HG03558 (cell line): Measurements from ENCODE around the gene PDZRN3.

Source experiments
- ATAC-seq: cut with Tn5 transposase; IDR thresholded peaks from one replicate; pipeline ENCODE4 v1.9.1; 2021; ENCODE audit warnings: moderate number of reproducible peaks; ENCODE audit not compliant: unreplicated experiment; ENCODE audit errors: extremely low read depth

PDZRN3 gene

GRCh38 chr3:73433079-73433478 is 191.7 kb downstream of the PDZRN3 start:
- ATAC-seq, result no peak

DNA sequence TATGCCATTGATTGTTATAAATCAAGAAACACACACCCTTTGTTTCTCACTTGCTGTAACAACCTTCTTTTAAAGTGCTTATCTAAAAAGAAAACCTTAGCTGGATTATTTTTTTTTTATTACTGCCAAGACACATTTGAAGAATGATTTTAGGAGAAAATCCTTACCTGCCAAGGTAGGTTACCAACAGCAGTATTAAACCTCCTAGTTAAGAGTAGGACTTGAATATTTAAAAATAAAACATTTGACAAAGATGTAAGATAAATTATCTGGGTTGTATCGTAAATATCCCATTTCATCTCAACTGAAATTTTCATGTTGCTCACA is 192.1 kb downstream of the PDZRN3 start:
- ATAC-seq, result no peak

DNA sequence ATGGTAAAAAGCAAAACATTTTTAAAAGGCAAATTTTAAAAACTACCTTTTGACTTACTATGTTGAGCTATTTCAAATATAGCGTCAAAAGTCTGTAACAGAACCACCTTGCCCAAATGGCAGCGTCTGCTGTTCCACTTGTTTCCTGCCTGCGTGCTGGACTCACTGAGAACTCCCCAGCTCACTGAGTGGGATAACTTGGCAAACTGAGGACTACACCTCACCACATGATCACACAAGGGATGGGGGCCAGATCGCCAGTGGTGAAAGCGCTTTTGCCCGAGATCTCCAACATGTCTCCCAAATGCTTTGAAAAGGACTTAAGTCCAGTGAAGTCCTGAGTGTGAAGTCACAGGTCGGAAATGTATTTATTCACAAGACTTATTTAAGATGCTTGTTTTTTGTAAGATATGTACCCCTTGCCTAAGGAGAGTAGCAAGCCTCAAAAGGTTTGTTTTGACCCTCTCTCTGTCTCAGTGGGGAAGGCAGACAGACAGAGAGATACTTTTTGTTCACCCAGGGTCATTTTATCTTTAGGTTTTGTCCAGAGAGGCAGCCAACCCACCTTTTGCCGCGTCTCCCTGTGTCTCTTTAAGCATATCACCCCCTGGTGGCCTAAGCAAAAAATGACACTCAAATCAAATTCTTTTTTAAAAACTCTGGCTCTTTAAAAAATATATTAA is 192.6 kb downstream of the PDZRN3 start:
- ATAC-seq, result no peak

- no peak for ATAC-seq
Measured at GRCh38 chr3:73431183-73431900, 193.4 kb downstream of the PDZRN3 start.

DNA sequence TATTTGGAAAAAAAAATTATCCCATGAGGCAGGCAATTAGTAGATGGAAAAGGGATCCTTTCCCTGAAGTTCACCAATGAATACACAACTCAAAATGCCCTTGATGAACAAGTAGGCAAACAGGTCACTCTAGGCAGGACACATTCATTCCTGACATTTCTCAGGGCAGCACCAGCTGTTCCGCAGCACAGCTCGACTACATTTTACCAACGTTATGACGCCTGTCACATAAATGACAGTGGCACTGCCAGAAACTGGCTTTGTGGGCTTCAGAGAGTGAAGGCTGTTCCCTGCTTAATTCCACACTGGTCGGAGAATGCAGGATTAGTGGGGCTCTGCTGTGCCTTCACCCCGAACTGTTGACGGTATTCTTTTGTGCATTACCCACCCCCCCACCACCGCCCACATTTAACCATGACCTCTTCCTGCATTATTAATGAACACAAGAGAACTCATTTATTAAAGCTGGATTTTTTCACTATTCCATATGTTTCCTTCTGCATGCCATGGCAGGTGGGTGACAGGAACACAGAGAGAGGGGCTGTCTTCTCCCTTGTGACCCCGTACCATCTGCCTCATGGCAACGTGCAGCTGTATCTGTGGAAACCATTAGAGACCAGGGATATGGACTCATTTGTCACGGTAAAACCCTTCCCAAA is 197.6 kb downstream of the PDZRN3 start:
- no peak for ATAC-seq

DNA sequence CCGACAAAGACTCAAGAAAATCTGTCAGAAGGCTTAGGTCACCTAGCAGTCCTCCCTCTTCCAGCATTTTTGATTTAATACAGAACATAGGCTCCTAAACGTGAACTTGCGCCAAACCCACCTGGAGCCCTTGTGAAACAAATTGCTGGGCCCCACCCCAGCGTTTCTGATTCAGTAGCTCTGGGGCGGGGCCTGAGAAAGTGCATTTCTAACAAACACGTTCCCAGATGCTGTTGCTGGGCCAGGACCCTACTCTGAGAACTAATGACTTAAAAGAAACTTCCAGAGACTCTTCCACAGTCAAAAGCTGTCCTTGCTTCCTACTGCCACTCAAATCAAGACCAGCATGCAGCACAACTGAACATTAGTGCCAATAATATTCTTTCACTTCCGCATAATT is 198.1 kb downstream of the PDZRN3 start:
- no peak for ATAC-seq

DNA sequence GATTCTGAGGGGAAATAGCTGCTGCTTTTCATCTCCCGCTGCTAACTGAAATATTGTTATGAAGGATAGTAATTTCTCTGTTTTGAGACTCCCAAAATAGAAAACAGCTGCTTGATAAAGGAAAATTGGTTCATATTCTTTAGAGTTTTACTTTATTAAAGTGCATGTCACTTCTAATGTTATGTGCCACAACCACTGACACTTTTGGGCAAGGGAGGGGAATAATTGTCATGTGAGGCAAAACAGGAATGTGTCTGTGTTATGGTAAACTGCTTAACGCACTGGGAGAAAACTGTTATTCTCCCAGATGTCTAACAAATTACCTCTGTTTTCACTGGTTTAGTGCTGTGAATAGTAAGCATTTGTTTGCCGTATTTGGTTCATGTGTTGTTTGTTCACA is 201.6 kb downstream of the PDZRN3 start:
- no peak for ATAC-seq

DNA sequence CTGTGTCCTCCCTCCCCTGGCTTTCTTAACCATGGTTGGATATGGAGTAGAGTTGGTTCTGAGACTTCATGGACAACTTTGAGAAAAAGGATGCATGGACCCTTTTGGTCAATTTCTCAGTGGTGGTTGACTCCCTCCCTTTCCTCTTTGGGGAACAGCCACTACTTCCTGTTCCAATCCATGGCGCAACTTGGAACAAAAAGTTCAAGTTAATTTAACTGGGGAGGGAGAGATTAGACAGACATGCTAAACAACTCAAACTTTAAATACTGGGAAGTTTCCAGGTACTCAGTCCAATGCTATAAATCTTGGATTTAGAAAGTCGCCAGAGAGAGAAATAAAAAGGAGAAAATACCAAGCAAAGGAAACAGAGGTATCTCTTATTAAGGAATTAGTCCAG is 202.2 kb downstream of the PDZRN3 start:
- ATAC-seq, result no peak

- ATAC-seq, result no peak
Measured at GRCh38 chr3:73419942-73420341, 204.8 kb downstream of the PDZRN3 start.

GRCh38 chr3:73419179-73419803 is 205.4 kb downstream of the PDZRN3 start:
- no peak for ATAC-seq

DNA sequence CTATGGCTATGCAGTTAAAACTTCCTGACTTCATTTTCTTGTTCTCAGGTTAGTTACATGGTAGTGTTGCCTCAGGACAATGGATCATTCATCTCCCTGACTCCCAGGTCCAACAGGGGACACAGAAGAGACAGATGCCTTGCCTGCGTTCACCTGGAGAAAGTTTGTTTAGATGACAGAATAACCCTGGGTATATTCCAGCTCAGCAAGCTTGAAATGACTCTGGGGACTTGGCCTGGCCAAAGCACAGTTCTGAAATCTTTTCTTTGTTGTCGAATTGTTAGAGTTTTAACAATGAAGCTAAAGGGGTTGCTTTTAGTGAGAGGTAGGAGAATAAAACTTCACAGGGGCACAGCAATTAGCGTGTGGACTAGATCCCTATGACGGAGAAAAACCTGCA is 206.1 kb downstream of the PDZRN3 start:
- ATAC-seq, result no peak

- ATAC-seq, result no peak
Measured at GRCh38 chr3:73415118-73415517, 209.6 kb downstream of the PDZRN3 start.

DNA sequence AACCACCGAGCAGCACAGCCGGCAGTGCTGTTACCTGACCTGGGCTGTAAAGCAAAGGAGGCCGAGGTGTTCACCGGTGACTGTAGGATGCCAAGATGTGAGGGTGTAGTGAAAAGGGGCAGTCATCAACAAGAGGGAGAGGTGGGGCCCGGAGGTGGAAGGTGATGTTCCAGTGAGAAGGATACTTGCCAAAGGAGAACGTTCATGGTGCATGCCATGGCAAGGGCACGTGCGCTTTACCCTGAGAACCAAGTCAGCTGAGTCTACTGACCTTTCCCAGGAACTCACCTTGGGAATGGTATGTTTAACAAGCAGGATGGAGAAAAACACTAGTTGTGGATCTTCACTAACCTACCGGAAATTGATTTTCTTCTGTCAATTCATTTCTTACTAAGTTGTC is 211.1 kb downstream of the PDZRN3 start:
- no peak for ATAC-seq

GRCh38 chr3:73411993-73412392 is 212.7 kb downstream of the PDZRN3 start:
- ATAC-seq, result no peak

DNA sequence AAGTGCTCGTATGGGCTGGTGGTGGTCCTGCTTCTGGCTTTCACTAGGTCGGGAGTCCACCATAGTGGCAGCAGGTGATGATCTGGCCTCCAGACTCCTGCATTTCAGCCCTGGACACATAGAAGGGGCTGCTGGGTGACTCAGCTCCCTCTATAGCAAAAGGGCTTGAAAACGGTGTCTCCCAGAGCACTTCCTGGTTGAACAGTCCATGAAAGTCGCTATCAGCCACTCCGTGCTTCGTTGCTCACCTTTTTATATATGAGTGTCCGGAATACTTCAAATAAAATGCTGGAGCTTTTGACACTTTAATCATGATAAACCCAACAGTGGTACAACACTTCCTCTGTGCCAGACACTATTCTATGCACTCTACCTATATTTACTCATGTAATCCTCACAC is 213.2 kb downstream of the PDZRN3 start:
- ATAC-seq, result no peak

GRCh38 chr3:73409138-73409763 is 215.5 kb downstream of the PDZRN3 start:
- no peak for ATAC-seq

DNA sequence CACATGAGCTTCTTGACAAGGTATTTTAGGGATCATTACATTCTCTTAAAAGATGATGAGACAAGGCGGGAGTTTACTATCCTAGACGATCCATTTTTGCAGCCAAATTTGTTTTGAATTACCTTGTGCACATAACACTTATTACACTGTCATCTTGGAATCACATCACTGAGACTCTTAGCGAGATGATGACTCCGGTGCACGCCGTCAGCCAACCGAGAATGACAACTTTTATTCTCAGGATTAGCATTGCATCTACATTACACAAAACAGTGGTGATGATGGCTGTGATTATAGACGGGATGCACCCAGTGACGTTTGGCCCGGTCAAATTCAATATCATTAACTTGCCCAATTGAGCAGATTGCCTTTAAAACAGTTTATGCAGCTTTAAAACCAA is 216.1 kb downstream of the PDZRN3 start:
- no peak for ATAC-seq

- no peak for ATAC-seq
Measured at GRCh38 chr3:73407577-73407976, 217.2 kb downstream of the PDZRN3 start.

DNA sequence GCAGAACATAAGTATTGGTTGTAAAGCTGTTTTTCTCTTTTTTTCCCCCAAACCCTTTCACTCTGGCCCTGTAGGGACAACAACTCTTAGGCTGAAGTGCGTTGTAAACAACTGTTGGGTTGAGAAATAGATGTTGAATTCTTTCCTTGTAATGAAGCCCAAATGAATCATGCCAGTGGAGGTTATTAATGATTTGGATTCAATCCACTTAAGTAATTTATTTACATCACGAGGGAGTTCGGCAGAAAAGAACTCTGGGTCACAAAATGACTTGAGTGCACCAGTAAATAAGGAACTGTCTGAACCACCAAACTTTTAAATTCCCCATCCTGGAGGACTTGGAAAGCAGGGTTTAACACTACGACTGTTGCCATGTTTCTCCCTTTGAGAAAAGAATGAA is 218.9 kb downstream of the PDZRN3 start:
- no peak for ATAC-seq

- no peak for ATAC-seq
Measured at GRCh38 chr3:73405000-73405399, 219.7 kb downstream of the PDZRN3 start.

- ATAC-seq, result no peak
Measured at GRCh38 chr3:73404435-73404834, 220.3 kb downstream of the PDZRN3 start.
